22Rv1 (cell line): Measurements from ENCODE around the gene PKD2.
"Not testable (repeated sequence)": the region's sequence is repeated elsewhere in the genome, so short reads cannot be mapped to it uniquely, and the experiment has no call there.

Experiments used
- H3K27ac ChIP-seq: fragments of 450-650 bp; 2 replicates; pipeline ENCODE4 v1.5.1; 2017
- CTCF ChIP-seq: fragments of 450-650 bp; IDR thresholded peaks from 2 replicates; pipeline ENCODE4 v1.5.1; 2017; ENCODE audit warnings: mild to moderate bottlenecking
- ZFX ChIP-seq: fragments of 450-650 bp; IDR thresholded peaks from 2 replicates; pipeline ENCODE4 v1.6.1; 2017; ENCODE audit warnings: antibody characterized with exemption, borderline replicate concordance

The PKD2 gene

DNA sequence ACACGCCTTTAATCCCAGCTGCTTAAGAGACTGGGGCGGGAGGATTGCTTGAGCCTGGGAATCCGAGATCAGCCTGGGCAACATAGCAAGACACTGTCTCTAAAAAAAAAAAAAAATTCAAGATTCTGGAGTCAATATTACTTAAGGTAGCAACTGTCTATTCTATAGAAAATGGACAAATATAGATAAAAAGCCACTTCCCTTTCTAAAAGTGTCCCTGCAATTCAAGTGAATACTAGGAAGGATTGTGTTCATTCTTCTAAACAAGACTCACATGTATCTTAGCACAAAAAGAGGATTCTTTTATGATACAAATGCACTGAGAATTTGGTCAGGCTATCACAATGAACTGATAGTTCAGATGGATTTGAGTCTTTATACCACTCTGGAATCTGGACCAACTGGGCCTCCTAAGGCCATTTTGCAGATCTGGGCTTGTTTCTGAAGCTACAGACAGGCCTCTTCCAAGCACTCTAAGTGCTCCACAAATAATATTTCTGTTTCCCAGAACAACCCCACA is 7.0 kb downstream of the PKD2 start:
- TF ChIP-seq CTCF (no peak), ZFX (no peak)
- no peak overlapping the region for H3K27ac ChIP-seq

GRCh38 chr4:88015659-88016295 is 8.3 kb downstream of the PKD2 start:
- no peak overlapping the region for H3K27ac ChIP-seq
- TF ChIP-seq CTCF = no peak
- no peak for TF ChIP-seq ZFX

GRCh38 chr4:88017516-88018297 is 10.3 kb downstream of the PKD2 start:
- TF ChIP-seq CTCF = no peak
- TF ChIP-seq ZFX = no peak

GRCh38 chr4:88018466-88018865 is 11.0 kb downstream of the PKD2 start:
- H3K27ac ChIP-seq = no peak overlapping the region
- TF ChIP-seq CTCF (no peak), ZFX (no peak)

More at GRCh38 chr4:88017516-88018297, 10.3 kb downstream of the PKD2 start:
- H3K27ac ChIP-seq = no peak overlapping the region

DNA sequence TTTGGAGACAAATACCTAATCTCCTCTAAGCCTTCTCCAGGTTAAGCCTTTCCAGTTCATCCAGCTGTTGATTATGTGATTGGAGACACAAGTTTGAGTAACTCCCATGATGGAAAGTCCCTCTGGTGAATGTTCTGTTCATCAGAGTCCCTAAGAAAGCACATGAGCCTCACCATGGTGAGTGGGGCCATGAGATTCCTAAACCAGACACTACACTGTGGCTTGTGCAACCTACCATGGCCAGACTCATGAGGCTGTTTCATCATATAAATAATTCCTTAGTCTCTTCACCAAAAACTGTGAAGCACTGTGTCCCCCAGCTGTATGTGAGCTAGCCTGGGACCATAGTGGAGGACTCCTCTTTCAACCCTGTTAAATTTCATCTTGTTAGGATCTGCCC is 14.4 kb downstream of the PKD2 start:
- no peak overlapping the region for H3K27ac ChIP-seq
- TF ChIP-seq ZFX = no peak
- TF ChIP-seq CTCF = no peak

DNA sequence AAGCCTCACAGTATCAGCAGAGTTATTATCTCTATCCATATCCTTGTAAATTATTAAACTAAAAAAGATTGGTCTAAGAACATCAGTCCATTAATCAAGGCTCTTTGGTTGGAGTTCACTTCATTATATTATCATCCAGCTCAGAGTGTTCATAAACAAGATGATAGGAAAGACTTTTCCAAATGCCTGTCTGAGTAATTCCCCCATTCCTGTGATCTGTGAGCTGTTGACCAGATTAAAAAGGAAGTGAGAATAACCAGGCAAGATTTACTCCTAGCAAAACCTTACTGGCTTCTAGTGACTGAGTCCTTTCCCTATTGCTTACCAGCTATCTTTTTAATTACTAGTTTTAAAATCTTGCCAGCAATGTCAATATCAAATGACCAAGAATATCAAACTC is 14.9 kb downstream of the PKD2 start:
- H3K27ac ChIP-seq = no peak overlapping the region
- TF ChIP-seq ZFX (no peak), CTCF (no peak)

DNA sequence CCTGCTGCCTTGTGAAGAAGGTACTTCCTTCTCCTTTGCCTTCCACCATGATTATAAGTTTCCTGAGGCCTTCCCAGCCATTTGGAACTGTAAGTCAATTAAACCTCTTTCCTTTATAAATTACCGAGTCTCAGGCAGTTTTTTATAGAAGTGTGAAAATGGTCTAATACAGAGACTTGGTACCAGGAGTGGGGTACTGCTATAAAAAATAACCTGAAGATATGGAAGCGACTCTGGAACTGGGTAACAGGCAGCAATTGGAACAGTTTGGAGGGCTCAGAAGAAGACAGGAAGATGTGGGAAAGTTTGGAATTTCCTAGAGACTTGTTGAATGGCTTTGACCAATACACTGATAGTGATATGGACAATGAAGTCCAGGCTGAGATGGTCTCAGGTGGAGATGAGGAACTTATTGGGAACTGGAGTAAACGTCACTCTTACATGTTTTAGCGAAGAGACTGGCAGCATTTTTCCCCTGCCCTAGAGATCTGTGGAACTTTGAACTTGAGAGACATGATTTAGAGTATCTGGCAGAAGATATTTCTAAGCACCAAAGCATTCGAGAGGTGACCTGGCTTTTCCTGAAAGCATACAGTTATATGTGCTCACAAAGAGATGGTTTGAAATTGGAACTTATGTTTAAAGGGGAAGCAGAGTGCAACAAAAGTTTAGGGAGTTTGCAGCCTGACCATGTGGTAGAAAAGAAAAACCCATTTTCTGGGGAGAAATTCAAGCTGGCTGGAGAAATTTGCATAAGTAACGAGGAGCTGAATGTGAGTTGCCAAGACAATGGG is 18.6 kb downstream of the PKD2 start:
- not testable (repeated sequence) for H3K27ac ChIP-seq
